GM21825 (cell line): Measurements from ENCODE around the gene AACS.
A peak's percentile ranks its signal among the peaks of the same experiment; 100 is the strongest.

Experiments used
- ATAC-seq: cut with Tn5 transposase; IDR thresholded peaks from one replicate; pipeline ENCODE4 v1.9.1; 2021; ENCODE audit warnings: mild to moderate bottlenecking, moderate library complexity; ENCODE audit not compliant: unreplicated experiment

Gene AACS

GRCh38 chr12:125183187-125184067 is 118.2 kb downstream of the AACS start:
- peak; percentile 58 for ATAC-seq

GRCh38 chr12:125184213-125184967 is 119.2 kb downstream of the AACS start:
- no peak for ATAC-seq

- ATAC-seq = no peak
Observed at GRCh38 chr12:125185311-125185739, 120.1 kb downstream of the AACS start.

- no peak for ATAC-seq
Observed at GRCh38 chr12:125185740-125186470, 120.7 kb downstream of the AACS start, which contains the start of gene TMEM132B. Gene TMEM132B (plus strand): TSS chr12:125186386.

- ATAC-seq = no peak
Observed at GRCh38 chr12:125186471-125187147, 121.4 kb downstream of the AACS start.

GRCh38 chr12:125187148-125187745 is 122.0 kb downstream of the AACS start:
- no peak for ATAC-seq

- ATAC-seq = no peak
Observed at GRCh38 chr12:125187780-125188741, 122.8 kb downstream of the AACS start.

GRCh38 chr12:125189015-125189414 is 123.8 kb downstream of the AACS start:
- ATAC-seq = no peak

GRCh38 chr12:125189502-125189901 is 124.3 kb downstream of the AACS start:
- ATAC-seq = no peak

GRCh38 chr12:125191361-125192087 is 126.3 kb downstream of the AACS start:
- no peak for ATAC-seq

GRCh38 chr12:125192690-125193221 is 127.5 kb downstream of the AACS start:
- ATAC-seq = no peak
